CD14-positive monocyte (primary cell): ENCODE data around the gene SMAD2. TPM values are rescaled to one million over a fixed set of nuclear protein-coding genes. Genes with fewer than 3 reads are reported as not detected.
"Not testable (repeated sequence)": the region's sequence is repeated elsewhere in the genome, so short reads cannot be mapped to it uniquely, and the experiment has no call there.

Source experiments
- DNase-seq, 3 donors: peaks; one replicate each; pipeline ENCODE4 v3.0.0-alpha.2; 2011 to 2022
- H2AFZ ChIP-seq: 2 replicates; pipeline ENCODE4 v1.6.0; 2012; ENCODE audit warnings: mild to moderate bottlenecking, low read depth, low read length, inconsistent platforms; ENCODE audit not compliant: insufficient read depth, poor library complexity, severe bottlenecking
- H3K27ac ChIP-seq, 2 donors: 1 replicate in 1 of 2; 2 replicates in 1 of 2; pipeline ENCODE4 v1.5.1; 2012 to 2013; ENCODE audit warnings: low read length in 2 of 2, control low read depth in 1 of 2, inconsistent platforms in 1 of 2, low read depth in 1 of 2, mild to moderate bottlenecking in 1 of 2
- H3K27me3 ChIP-seq, 2 donors: one replicate each; pipeline versions ENCODE4 v1.6.0 to v1.6.1; 2011 to 2013; ENCODE audit warnings: low read length in 2 of 2; ENCODE audit not compliant: control insufficient read depth in 2 of 2, insufficient read depth in 2 of 2
- H3K36me3 ChIP-seq, 2 donors: replicated peaks in 1 of 2; 1 replicate in 1 of 2; 2 replicates in 1 of 2; pipeline versions ENCODE4 v1.5.1 to v1.6.1; 2012 to 2013; ENCODE audit warnings: low read length in 2 of 2, control low read depth in 1 of 2, inconsistent platforms in 1 of 2, mild to moderate bottlenecking in 1 of 2; ENCODE audit not compliant: insufficient read depth in 2 of 2, control insufficient read depth in 1 of 2
- H3K4me1 ChIP-seq, 2 donors: 1 replicate in 1 of 2; 2 replicates in 1 of 2; pipeline versions ENCODE4 v1.5.1 to v1.6.1; 2012 to 2013; ENCODE audit warnings: low read length in 2 of 2, control low read depth in 1 of 2, inconsistent platforms in 1 of 2, mild to moderate bottlenecking in 1 of 2, moderate library complexity in 1 of 2; ENCODE audit not compliant: insufficient read depth in 2 of 2, control insufficient read depth in 1 of 2
- H3K4me2 ChIP-seq: replicated peaks from 2 replicates; pipeline ENCODE3; 2012; ENCODE audit warnings: low read length, moderate library complexity, mild to moderate bottlenecking; ENCODE audit not compliant: poor library complexity, severe bottlenecking; ENCODE audit errors: extremely low read depth
- H3K4me3 ChIP-seq, 3 experiments: fragments of 200-600 bp in 1 of 3; sonication (generic) in 1 of 3; replicated peaks in 1 of 3; 1 replicate in 2 of 3; 2 replicates in 1 of 3; pipeline ENCODE4 v1.5.1; 2011 to 2013; ENCODE audit warnings: low read length in 3 of 3, mild to moderate bottlenecking in 3 of 3, control low read depth in 2 of 3, low read depth in 2 of 3, inconsistent platforms in 1 of 3, moderate library complexity in 1 of 3
- H3K79me2 ChIP-seq: 2 replicates; pipeline ENCODE4 v1.6.0; 2012; ENCODE audit warnings: mild to moderate bottlenecking, control low read depth, inconsistent platforms, low read length, moderate library complexity; ENCODE audit not compliant: insufficient read depth
- H3K9ac ChIP-seq: 2 replicates; pipeline ENCODE4 v1.6.0; 2017; ENCODE audit warnings: low read length, mild to moderate bottlenecking; ENCODE audit not compliant: insufficient read depth, poor library complexity, severe bottlenecking
- H3K9me3 ChIP-seq, 2 donors: replicated peaks in 1 of 2; 1 replicate in 1 of 2; 2 replicates in 1 of 2; pipeline versions ENCODE4 v1.5.1 to v1.6.1; 2012 to 2013; ENCODE audit warnings: low read length in 2 of 2, control low read depth in 1 of 2; ENCODE audit not compliant: control insufficient read depth in 1 of 2, insufficient read depth in 1 of 2
- H4K20me1 ChIP-seq: 2 replicates; pipeline ENCODE4 v1.6.0; 2012; ENCODE audit warnings: mild to moderate bottlenecking, low read length, control low read depth, moderate library complexity; ENCODE audit not compliant: insufficient read depth
- H3K27ac Mint-ChIP-seq, 7 donors: one replicate each; pipeline ENCODE4 v1.8.0; 2020; ENCODE audit warnings: mild to moderate bottlenecking in 7 of 7, mixed read lengths in 7 of 7, moderate library complexity in 6 of 7, inconsistent platforms in 2 of 7
- H3K27me3 Mint-ChIP-seq, 3 donors: one replicate each; pipeline ENCODE4 v1.8.0; 2021 to 2022; ENCODE audit warnings: low read depth in 3 of 3, mild to moderate bottlenecking in 3 of 3, mixed read lengths in 3 of 3, moderate library complexity in 3 of 3, inconsistent platforms in 1 of 3
- H3K36me3 Mint-ChIP-seq, 2 donors: one replicate each; pipeline ENCODE4 v1.8.0; 2020; ENCODE audit warnings: mixed read lengths in 2 of 2, inconsistent platforms in 1 of 2, mild to moderate bottlenecking in 1 of 2
- H3K4me1 Mint-ChIP-seq: one replicate; pipeline ENCODE4 v1.8.0; 2020; ENCODE audit warnings: mild to moderate bottlenecking, mixed read lengths
- H3K4me3 Mint-ChIP-seq, 2 donors: one replicate each; pipeline ENCODE4 v1.8.0; 2020; ENCODE audit warnings: mild to moderate bottlenecking in 2 of 2, mixed read lengths in 2 of 2, moderate library complexity in 1 of 2
- H3K9me3 Mint-ChIP-seq, 7 donors: one replicate each; pipeline ENCODE4 v1.8.0; 2020 to 2022; ENCODE audit warnings: mixed read lengths in 7 of 7, mild to moderate bottlenecking in 6 of 7, moderate library complexity in 6 of 7, inconsistent platforms in 2 of 7
- WGBS: methylation state at CpG from one replicate; pipeline ENCODE4 v1.1.5; 2013; ENCODE audit warnings: missing lambda C conversion rate; ENCODE audit not compliant: insufficient coverage; 5-methylcytosine and 5-hydroxymethylcytosine counted together
- intact Hi-C, 2 donors: fragments of 100-400 bp; cut with micrococcal nuclease; formaldehyde crosslinking; loops; one replicate each; pipeline versions ENCODE4 v1.15.0 to v1.15.1; 2023
- polyA plus RNA-seq, 3 donors: library from polyadenylated mRNA; depleted of rRNA in 1 of 3; unstranded in 2 of 3; stranded (reverse) in 1 of 3; fragments of 300-500 nt in 2 of 3; fragments of >200 nt in 1 of 3; fragmentation: Illumina TruSeq in 2 of 3; gene quantifications; 1 replicate in 2 of 3; 2 replicates in 1 of 3; pipeline ENCODE4 v1.2.3, GENCODE V29; 2012 to 2021
- TF ChIP-seq, protein P1 (sequence below): fragments of 200-600 bp; IDR thresholded peaks from one replicate; pipeline ENCODE4 v1.8.0; 2022; ENCODE audit warnings: antibody characterized with exemption, mild to moderate bottlenecking

Gene SMAD2
- polyA plus RNA-seq, 3 donors = 48.1 to 72.6 (median 70.6) TPM

DNA sequence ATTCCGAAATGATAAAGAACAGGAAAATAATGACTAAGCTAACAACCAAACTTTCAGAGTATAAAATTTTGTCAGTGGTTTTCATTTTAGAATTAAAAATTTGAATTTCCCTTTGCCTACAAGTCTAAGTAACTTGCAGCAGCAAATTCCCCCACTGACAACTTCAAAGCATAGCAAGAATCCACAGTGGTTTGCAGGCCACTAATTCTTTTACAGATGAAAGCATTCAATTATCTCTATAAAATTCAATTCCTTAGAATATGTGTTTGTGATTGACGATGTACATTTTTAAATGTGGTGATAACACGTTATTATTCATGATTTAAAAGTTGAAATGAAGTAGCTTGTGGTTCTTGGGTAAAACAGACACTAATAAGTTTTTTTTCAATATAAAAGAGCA lies 100.6 kb downstream of the SMAD2 start:
- Mint-ChIP-seq H3K36me3 (peaks cover 31 to 41% of the 10 kb centered on the region in 2 donors), H3K4me1 (no peaks in the 10 kb centered on the region), H3K9me3 (peaks cover 0 to 1% (median 0%) of the 10 kb centered on the region in 7 donors), H3K4me3 (no peak overlapping the region), H3K27me3 (no peaks in the 10 kb centered on the region), H3K27ac (no peak overlapping the region)
- Histone ChIP-seq H3K9ac (no peak overlapping the region), H4K20me1 (no peaks in the 10 kb centered on the region), H3K4me2 (no peak overlapping the region), H3K79me2 (no peaks in the 10 kb centered on the region), H2AFZ (no peak overlapping the region), H3K36me3 (peaks cover 17 to 58% of the 10 kb centered on the region in 2 donors), H3K9me3 (no peaks in the 10 kb centered on the region), H3K27me3 (no peaks in the 10 kb centered on the region), H3K4me3 (no peak overlapping the region), H3K27ac (no peak overlapping the region), H3K4me1 (no peaks in the 10 kb centered on the region)
- DNase-seq = no peak
- intact Hi-C loops = no loop called here
- TF ChIP-seq, protein P1, sequence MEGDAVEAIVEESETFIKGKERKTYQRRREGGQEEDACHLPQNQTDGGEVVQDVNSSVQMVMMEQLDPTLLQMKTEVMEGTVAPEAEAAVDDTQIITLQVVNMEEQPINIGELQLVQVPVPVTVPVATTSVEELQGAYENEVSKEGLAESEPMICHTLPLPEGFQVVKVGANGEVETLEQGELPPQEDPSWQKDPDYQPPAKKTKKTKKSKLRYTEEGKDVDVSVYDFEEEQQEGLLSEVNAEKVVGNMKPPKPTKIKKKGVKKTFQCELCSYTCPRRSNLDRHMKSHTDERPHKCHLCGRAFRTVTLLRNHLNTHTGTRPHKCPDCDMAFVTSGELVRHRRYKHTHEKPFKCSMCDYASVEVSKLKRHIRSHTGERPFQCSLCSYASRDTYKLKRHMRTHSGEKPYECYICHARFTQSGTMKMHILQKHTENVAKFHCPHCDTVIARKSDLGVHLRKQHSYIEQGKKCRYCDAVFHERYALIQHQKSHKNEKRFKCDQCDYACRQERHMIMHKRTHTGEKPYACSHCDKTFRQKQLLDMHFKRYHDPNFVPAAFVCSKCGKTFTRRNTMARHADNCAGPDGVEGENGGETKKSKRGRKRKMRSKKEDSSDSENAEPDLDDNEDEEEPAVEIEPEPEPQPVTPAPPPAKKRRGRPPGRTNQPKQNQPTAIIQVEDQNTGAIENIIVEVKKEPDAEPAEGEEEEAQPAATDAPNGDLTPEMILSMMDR = no peak
- WGBS = no CpG with 5 or more reads among the region's 3 CpGs

DNA sequence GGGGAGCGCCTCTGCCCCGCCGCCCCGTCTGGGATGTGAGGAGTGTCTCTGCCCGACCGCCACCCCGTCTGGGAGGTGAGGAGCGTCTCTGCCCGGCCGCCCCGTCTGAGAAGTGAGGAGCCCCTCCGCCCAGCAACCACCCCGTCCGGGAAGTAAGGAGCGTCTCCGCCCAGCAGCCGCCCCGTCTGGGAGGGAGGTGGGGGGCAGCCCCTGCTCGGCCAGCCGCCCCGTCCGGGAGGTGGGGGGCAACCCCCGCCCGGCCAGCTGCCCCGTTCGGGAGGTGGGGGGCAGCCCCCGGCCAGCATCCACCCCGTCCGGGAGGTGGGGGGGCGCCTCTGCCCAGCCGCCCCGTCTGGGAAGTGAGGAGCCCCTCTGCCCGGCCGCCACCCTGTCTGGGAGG lies 102.4 kb downstream of the SMAD2 start:
- H3K27ac ChIP-seq, H3K4me1 Mint-ChIP-seq, H3K4me1 ChIP-seq, intact Hi-C loops, H3K27me3 ChIP-seq, H3K4me2 ChIP-seq, H2AFZ ChIP-seq, H3K9ac ChIP-seq, H3K9me3 ChIP-seq, H3K4me3 ChIP-seq, H3K79me2 ChIP-seq, H4K20me1 ChIP-seq, H3K9me3 Mint-ChIP-seq, H3K27ac Mint-ChIP-seq, DNase-seq, H3K27me3 Mint-ChIP-seq, H3K4me3 Mint-ChIP-seq: not testable (repeated sequence)
- 97% methylated on average over 28 of the region's 34 CpGs for WGBS
- H3K36me3 Mint-ChIP-seq = peaks cover 25 to 39% of the 10 kb centered on the region in 2 donors
- peaks cover 7 to 51% of the 10 kb centered on the region in 2 donors for H3K36me3 ChIP-seq
